K562 (cell line): ENCODE data around the gene EMID1. TPM values are rescaled to one million over a fixed set of nuclear protein-coding genes. Genes with fewer than 3 reads are reported as not detected.

Source experiments
- ARID2 ChIP-seq: fragments of 450-650 bp; IDR thresholded peaks from 2 replicates; pipeline ENCODE4 v1.6.1; 2017; ENCODE audit warnings: antibody characterized with exemption, mild to moderate bottlenecking
- CEBPG ChIP-seq, 3 experiments: fragments of 200-800 bp in 1 of 3; sonication (Bioruptor generic) in 1 of 3; sonication (generic) in 1 of 3; formaldehyde crosslinking in 1 of 3; IDR thresholded peaks in 2 of 3; conservative IDR thresholded peaks in 1 of 3; 2 replicates each; pipeline versions ENCODE4 v1.6.1 to v1.8.0; 2016 to 2022; ENCODE audit warnings: missing compliant biosample characterization in 2 of 3, missing genetic modification characterization in 2 of 3, mild to moderate bottlenecking in 1 of 3, missing genetic modification reagents in 1 of 3
- DMBX1 ChIP-seq: fragments of 250-450 bp; sonication (Bioruptor Pico); IDR thresholded peaks from 2 replicates; pipeline ENCODE4 v1.8.0; 2022; ENCODE audit warnings: inconsistent platforms, mild to moderate bottlenecking, moderate library complexity, borderline replicate concordance
- ETV1 ChIP-seq: fragments of 450-650 bp; conservative IDR thresholded peaks from 2 replicates; pipeline ENCODE4 v1.6.1; 2016; ENCODE audit warnings: missing genetic modification characterization, control low read depth, low read depth, missing compliant biosample characterization
- GATAD2B ChIP-seq: fragments of 450-650 bp; IDR thresholded peaks from 2 replicates; pipeline ENCODE4 v1.6.1; 2017; ENCODE audit warnings: mild to moderate bottlenecking, borderline replicate concordance
- HIVEP1 ChIP-seq: fragments of 250-450 bp; sonication (Bioruptor Pico); IDR thresholded peaks from 2 replicates; pipeline ENCODE4 v1.4.0; 2020; ENCODE audit warnings: mild to moderate bottlenecking
- IFI16 ChIP-seq: fragments of 250-450 bp; sonication (Bioruptor Pico); IDR thresholded peaks from 2 replicates; pipeline ENCODE4 v2.1.2; 2022; ENCODE audit warnings: mild to moderate bottlenecking, inconsistent platforms
- MECOM ChIP-seq: fragments of 250-450 bp; sonication (Bioruptor Pico); IDR thresholded peaks from 2 replicates; pipeline ENCODE4 v1.8.0; 2022; ENCODE audit warnings: inconsistent platforms
- MYNN ChIP-seq, 2 experiments: sonication (generic); formaldehyde crosslinking in 1 of 2; IDR thresholded peaks; 2 replicates each; pipeline versions ENCODE4 v1.5.0 to v1.6.1; 2016 to 2020; ENCODE audit warnings: antibody characterized with exemption in 1 of 2, missing genetic modification reagents in 1 of 2
- NR2F6 ChIP-seq: fragments of 450-650 bp; formaldehyde crosslinking; IDR thresholded peaks from 2 replicates; pipeline ENCODE4 v1.4.0; 2020; ENCODE audit warnings: mild to moderate bottlenecking
- PHB ChIP-seq: fragments of 250-450 bp; sonication (Bioruptor Pico); IDR thresholded peaks from 2 replicates; pipeline ENCODE4 v1.5.0; 2021
- RB1 ChIP-seq: fragments of 450-650 bp; IDR thresholded peaks from 2 replicates; pipeline ENCODE4 v1.6.1; 2017; ENCODE audit warnings: low read depth, mild to moderate bottlenecking
- RHOXF2B ChIP-seq: fragments of 250-450 bp; sonication (Bioruptor Pico); conservative IDR thresholded peaks from 2 replicates; pipeline ENCODE4 v1.5.1; 2021
- SMARCA4 ChIP-seq: fragments of 450-650 bp; IDR thresholded peaks from 2 replicates; pipeline ENCODE4 v1.6.1; 2016
- SRSF7 ChIP-seq: fragments of 200-400 bp; formaldehyde crosslinking; optimal IDR thresholded peaks from 2 replicates; pipeline ENCODE3; 2017; ENCODE audit warnings: mild to moderate bottlenecking, low read depth, low read length
- WHSC1 ChIP-seq: IDR thresholded peaks from one replicate; pipeline ENCODE4 v1.6.1; 2012; ENCODE audit warnings: low read length, control low read depth, inconsistent platforms
- ZNF12 ChIP-seq: sonication (generic); formaldehyde crosslinking; IDR thresholded peaks from 2 replicates; pipeline ENCODE4 v1.4.0; 2020; ENCODE audit warnings: mild to moderate bottlenecking, missing genetic modification reagents
- ZNF551 ChIP-seq: fragments of 250-450 bp; sonication (Bioruptor Pico); IDR thresholded peaks from 2 replicates; pipeline ENCODE4 v1.5.0; 2021; ENCODE audit warnings: mild to moderate bottlenecking, moderate library complexity
- ZNF696 ChIP-seq: fragments of 250-450 bp; sonication (Bioruptor Pico); conservative IDR thresholded peaks from 2 replicates; pipeline ENCODE4 v1.4.0; 2020; ENCODE audit warnings: mild to moderate bottlenecking, moderate library complexity
- polyA plus RNA-seq, 8 experiments: library from polyadenylated mRNA; depleted of rRNA in 4 of 8; stranded (reverse) in 5 of 8; unstranded in 3 of 8; fragments of >200 nt; fragmentation: Nextera tagmentation in 2 of 8; fragmentation: Illumina TruSeq in 1 of 8; extraction: Ambion mirVana in 2 of 8; extraction: Trizol in 1 of 8; gene quantifications; 2 replicates each; pipeline versions ENCODE4 v1.2.1 to v1.2.3, GENCODE V29; 2011 to 2014; ENCODE audit warnings: inconsistent platforms in 1 of 8, missing spikeins in 1 of 8
- total RNA-seq, 7 experiments: library from RNA; depleted of rRNA in 6 of 7; stranded (reverse); fragments of >200 nt in 6 of 7; fragmentation: Illumina TruSeq in 2 of 7; extraction: Trizol in 2 of 7; gene quantifications; 2 replicates each; pipeline versions ENCODE4 v1.2.1 to v1.2.3, GENCODE V29; 2011 to 2021; ENCODE audit warnings: low replicate concordance in 1 of 7
- TF ChIP-seq, protein P1 (sequence below): sonication (generic); formaldehyde crosslinking; IDR thresholded peaks from 2 replicates; pipeline ENCODE4 v1.9.0; 2022; ENCODE audit warnings: mild to moderate bottlenecking, missing genetic modification reagents
- TF ChIP-seq, protein P2 (sequence below): fragments of 250-450 bp; sonication (Bioruptor Pico); IDR thresholded peaks from 2 replicates; pipeline ENCODE4 v1.4.0; 2020; ENCODE audit warnings: mild to moderate bottlenecking
- TF ChIP-seq, protein P3 (sequence below): sonication (generic); formaldehyde crosslinking; IDR thresholded peaks from 2 replicates; pipeline ENCODE4 v1.8.1; 2022; ENCODE audit warnings: missing genetic modification reagents
- TF ChIP-seq, protein P4 (sequence below): IDR thresholded peaks from 2 replicates; pipeline ENCODE4 v1.6.1; 2011; ENCODE audit not compliant: insufficient read length; ENCODE audit errors: extremely low read depth
- TF ChIP-seq, protein P5 (sequence below): fragments of 450-650 bp; formaldehyde crosslinking; IDR thresholded peaks from 2 replicates; pipeline ENCODE4 v1.4.0; 2022; ENCODE audit warnings: missing genetic modification characterization
- TF ChIP-seq, protein P6 (sequence below): fragments of 250-450 bp; sonication (Bioruptor Pico); IDR thresholded peaks from 2 replicates; pipeline ENCODE4 v1.8.0; 2021; ENCODE audit warnings: mild to moderate bottlenecking, moderate library complexity

The EMID1 gene
- total and polyA plus RNA-seq, 9 of the 15 experiments (the other 6 are each of a cell fraction or from before 2014, with no cell fraction given), result 0.15 to 7.2 (median 2.7) TPM

DNA sequence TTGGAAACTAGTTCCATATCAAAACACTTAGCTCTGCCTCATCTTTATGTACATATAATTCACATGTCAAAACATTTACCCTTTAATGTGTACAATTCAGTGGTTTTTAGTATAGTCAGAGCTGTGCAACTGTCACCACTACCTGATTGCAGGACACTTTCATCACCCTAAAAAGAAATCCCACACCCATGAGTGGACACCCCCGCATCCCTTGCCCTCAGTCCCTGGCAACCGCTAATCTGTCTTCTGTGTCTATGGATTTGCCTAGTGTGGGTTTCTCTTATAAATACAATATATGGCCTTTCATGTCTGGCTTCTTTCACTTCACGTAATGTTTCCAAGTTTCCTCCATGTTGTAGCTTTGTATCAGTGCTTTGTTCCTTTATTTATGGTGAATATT is 8.6 kb upstream of the EMID1 start (continued):
- TF ChIP-seq, protein P1, sequence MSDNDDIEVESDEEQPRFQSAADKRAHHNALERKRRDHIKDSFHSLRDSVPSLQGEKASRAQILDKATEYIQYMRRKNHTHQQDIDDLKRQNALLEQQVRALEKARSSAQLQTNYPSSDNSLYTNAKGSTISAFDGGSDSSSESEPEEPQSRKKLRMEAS (CRISPR knock-in tag), result no peak
- TF ChIP-seq WHSC1 (no peak), ZNF696 (no peak), MECOM (CRISPR knock-in tag) (no peak), HIVEP1 (no peak), SMARCA4 (peak; percentile 40; the same call in 1 of the 2 replicates), DMBX1 (peak; percentile 34; the same call in 1 of the 2 replicates), IFI16 (CRISPR knock-in tag) (no peak), CEBPG (CRISPR knock-in tag; IDR thresholded peaks at IDR 0.05) (peak; percentile 92), CEBPG (tag; conservative IDR thresholded peaks at IDR 0.05 in 1 of 2, IDR thresholded peaks at IDR 0.05 in 1 of 2) (peak; percentile 75 to 97), ZNF551 (CRISPR knock-in tag) (no peak), PHB (CRISPR knock-in tag) (no peak), NR2F6 (CRISPR knock-in tag) (no peak), SRSF7 (no peak), RB1 (no peak), GATAD2B (no peak), ARID2 (no peak), ZNF12 (CRISPR knock-in tag) (no peak), MYNN (IDR thresholded peaks at IDR 0.05) (no peak), MYNN (CRISPR knock-in tag; IDR thresholded peaks at IDR 0.05) (no peak), RHOXF2B (CRISPR knock-in tag) (no peak), ETV1 (no peak)
- TF ChIP-seq, protein P2, sequence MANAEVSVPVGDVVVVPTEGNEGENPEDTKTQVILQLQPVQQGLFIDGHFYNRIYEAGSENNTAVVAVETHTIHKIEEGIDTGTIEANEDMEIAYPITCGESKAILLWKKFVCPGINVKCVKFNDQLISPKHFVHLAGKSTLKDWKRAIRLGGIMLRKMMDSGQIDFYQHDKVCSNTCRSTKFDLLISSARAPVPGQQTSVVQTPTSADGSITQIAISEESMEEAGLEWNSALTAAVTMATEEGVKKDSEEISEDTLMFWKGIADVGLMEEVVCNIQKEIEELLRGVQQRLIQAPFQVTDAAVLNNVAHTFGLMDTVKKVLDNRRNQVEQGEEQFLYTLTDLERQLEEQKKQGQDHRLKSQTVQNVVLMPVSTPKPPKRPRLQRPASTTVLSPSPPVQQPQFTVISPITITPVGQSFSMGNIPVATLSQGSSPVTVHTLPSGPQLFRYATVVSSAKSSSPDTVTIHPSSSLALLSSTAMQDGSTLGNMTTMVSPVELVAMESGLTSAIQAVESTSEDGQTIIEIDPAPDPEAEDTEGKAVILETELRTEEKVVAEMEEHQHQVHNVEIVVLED (CRISPR knock-in tag), result no peak
- TF ChIP-seq, protein P3, sequence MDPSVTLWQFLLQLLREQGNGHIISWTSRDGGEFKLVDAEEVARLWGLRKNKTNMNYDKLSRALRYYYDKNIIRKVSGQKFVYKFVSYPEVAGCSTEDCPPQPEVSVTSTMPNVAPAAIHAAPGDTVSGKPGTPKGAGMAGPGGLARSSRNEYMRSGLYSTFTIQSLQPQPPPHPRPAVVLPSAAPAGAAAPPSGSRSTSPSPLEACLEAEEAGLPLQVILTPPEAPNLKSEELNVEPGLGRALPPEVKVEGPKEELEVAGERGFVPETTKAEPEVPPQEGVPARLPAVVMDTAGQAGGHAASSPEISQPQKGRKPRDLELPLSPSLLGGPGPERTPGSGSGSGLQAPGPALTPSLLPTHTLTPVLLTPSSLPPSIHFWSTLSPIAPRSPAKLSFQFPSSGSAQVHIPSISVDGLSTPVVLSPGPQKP (CRISPR knock-in tag), result no peak
- TF ChIP-seq, protein P4, sequence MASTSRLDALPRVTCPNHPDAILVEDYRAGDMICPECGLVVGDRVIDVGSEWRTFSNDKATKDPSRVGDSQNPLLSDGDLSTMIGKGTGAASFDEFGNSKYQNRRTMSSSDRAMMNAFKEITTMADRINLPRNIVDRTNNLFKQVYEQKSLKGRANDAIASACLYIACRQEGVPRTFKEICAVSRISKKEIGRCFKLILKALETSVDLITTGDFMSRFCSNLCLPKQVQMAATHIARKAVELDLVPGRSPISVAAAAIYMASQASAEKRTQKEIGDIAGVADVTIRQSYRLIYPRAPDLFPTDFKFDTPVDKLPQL, result no peak
- TF ChIP-seq, protein P5, sequence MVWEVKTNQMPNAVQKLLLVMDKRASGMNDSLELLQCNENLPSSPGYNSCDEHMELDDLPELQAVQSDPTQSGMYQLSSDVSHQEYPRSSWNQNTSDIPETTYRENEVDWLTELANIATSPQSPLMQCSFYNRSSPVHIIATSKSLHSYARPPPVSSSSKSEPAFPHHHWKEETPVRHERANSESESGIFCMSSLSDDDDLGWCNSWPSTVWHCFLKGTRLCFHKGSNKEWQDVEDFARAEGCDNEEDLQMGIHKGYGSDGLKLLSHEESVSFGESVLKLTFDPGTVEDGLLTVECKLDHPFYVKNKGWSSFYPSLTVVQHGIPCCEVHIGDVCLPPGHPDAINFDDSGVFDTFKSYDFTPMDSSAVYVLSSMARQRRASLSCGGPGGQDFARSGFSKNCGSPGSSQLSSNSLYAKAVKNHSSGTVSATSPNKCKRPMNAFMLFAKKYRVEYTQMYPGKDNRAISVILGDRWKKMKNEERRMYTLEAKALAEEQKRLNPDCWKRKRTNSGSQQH (CRISPR knock-in tag), result no peak
- TF ChIP-seq, protein P6, sequence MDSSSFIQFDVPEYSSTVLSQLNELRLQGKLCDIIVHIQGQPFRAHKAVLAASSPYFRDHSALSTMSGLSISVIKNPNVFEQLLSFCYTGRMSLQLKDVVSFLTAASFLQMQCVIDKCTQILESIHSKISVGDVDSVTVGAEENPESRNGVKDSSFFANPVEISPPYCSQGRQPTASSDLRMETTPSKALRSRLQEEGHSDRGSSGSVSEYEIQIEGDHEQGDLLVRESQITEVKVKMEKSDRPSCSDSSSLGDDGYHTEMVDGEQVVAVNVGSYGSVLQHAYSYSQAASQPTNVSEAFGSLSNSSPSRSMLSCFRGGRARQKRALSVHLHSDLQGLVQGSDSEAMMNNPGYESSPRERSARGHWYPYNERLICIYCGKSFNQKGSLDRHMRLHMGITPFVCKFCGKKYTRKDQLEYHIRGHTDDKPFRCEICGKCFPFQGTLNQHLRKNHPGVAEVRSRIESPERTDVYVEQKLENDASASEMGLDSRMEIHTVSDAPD, result no peak
